ENCODE data around the gene IGSF22.

IGSF22 gene

DNA sequence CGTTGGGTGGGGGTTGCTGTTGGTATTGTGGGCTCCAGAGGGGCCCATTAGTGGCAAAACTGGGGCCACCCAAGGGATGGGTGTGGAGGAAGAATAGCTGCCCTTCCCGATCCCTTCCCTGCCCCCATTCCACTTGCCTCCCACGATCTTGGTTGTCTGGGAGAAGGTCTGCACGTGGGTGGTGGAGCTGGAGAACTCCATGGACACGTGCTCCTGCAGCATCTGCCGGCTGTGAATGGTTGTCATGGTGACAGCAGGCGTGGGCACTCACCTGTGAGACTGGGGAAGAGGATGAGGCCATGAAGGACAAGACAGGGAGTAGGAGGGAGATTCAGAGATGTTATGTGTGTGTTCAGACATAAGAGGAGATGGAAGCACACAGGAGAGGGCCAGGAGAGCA, 2.0 kb downstream of the IGSF22 start:
- TF ChIP-seq, protein P1, sequence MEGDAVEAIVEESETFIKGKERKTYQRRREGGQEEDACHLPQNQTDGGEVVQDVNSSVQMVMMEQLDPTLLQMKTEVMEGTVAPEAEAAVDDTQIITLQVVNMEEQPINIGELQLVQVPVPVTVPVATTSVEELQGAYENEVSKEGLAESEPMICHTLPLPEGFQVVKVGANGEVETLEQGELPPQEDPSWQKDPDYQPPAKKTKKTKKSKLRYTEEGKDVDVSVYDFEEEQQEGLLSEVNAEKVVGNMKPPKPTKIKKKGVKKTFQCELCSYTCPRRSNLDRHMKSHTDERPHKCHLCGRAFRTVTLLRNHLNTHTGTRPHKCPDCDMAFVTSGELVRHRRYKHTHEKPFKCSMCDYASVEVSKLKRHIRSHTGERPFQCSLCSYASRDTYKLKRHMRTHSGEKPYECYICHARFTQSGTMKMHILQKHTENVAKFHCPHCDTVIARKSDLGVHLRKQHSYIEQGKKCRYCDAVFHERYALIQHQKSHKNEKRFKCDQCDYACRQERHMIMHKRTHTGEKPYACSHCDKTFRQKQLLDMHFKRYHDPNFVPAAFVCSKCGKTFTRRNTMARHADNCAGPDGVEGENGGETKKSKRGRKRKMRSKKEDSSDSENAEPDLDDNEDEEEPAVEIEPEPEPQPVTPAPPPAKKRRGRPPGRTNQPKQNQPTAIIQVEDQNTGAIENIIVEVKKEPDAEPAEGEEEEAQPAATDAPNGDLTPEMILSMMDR (IDR thresholded peaks at IDR 0.05): no peak
- no peak overlapping the region for H3K4me2 ChIP-seq (ENCODE audit: low read length)
- no peaks in the 10 kb centered on the region for H3K9me3 ChIP-seq (ENCODE audit: control insufficient read depth, low read length)

DNA sequence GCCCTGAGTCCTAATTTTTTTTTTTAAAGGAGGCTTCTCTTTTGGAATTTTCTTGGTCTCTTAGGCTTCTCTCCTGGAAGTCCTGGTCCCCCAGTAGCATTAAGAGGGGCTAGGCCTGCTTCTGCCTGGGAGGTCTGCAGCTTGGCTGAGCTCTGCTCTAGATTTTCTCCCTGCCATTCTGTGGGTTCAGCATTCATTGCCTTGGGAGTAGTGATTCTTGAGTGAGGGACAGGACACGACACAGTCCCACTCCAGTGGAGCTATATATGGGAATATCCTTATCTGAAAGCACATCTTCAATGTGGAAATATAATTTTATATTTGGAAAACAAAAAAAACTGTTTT, 3.7 kb downstream of the IGSF22 start:
- Histone ChIP-seq H3K4me1 (peaks cover 2% of the 10 kb centered on the region), H2AFZ (peak overlapping the region; percentile 80), H3K4me2 (ENCODE audit: low read length) (peak overlapping the region; percentile 86), H3K27me3 (ENCODE audit: control insufficient read depth, insufficient read depth, low read length) (no peaks in the 10 kb centered on the region), H3K4me3 (ENCODE audit: low read depth, low read length) (no peak overlapping the region), H3K36me3 (ENCODE audit: control insufficient read depth, insufficient read depth, low read length) (no peaks in the 10 kb centered on the region), H3K9ac (no peak overlapping the region), H3K79me2 (no peaks in the 10 kb centered on the region), H3K27ac (peak overlapping the region; percentile 52), H3K9me3 (ENCODE audit: control insufficient read depth, low read length) (no peaks in the 10 kb centered on the region)
- TF ChIP-seq, protein P1 (IDR thresholded peaks at IDR 0.05): peak; percentile 4

More for the DNA sequence above, 2.0 kb downstream of the IGSF22 start:
- Histone ChIP-seq H3K9ac (no peak overlapping the region), H3K4me1 (peaks cover 2% of the 10 kb centered on the region), H2AFZ (no peak overlapping the region), H3K27me3 (ENCODE audit: control insufficient read depth, insufficient read depth, low read length) (no peaks in the 10 kb centered on the region), H3K79me2 (no peaks in the 10 kb centered on the region), H3K36me3 (ENCODE audit: control insufficient read depth, insufficient read depth, low read length) (no peaks in the 10 kb centered on the region), H3K27ac (no peak overlapping the region), H3K4me3 (ENCODE audit: low read depth, low read length) (no peak overlapping the region)

DNA sequence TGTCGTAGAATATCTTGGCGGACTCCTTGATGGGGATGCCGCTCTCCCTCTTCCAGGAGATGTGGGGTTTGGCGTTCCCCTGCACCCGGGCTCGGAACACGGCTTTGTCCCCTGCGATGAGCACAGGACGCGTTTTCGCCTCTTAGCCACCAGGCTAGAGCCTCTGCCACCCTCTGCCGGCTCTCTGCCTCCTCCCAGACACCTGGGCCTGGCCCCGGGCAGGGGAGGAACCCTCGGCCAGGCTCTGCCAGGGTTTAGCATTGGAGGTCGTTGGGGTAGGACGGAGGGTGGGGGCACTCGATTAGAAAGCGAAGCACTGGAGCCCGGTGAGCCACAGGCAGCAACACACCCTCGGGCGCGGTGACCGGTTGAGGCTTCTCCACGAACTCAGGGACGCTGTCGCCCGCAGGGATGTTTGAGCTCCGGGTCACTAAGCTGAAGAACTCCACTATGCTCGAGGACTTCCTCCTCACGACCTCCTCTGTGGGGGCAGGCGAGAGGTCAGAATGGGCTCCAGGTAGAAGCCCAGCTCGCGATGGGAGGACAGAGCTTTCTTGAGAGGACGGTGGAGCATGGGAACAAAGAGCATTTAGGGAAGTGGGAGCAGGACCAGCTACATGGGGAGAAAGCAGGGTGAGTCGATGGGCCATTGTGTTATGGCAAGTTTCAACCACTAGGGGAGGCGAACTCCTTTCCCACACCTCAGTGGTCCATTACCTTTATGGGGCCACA, 4.3 kb downstream of the IGSF22 start:
- H3K27ac ChIP-seq: peak overlapping the region; percentile 52
- H3K79me2 ChIP-seq: no peaks in the 10 kb centered on the region
- no peaks in the 10 kb centered on the region for H3K36me3 ChIP-seq (ENCODE audit: control insufficient read depth, insufficient read depth, low read length)
- peak overlapping the region; percentile 86 for H3K4me2 ChIP-seq (ENCODE audit: low read length)
- peak overlapping the region; percentile 80 for H2AFZ ChIP-seq
- H3K9ac ChIP-seq: no peak overlapping the region
- peaks cover 2% of the 10 kb centered on the region for H3K4me1 ChIP-seq
- TF ChIP-seq, protein P1 (IDR thresholded peaks at IDR 0.05): peak; percentile 37
- H3K9me3 ChIP-seq (ENCODE audit: control insufficient read depth, low read length): no peaks in the 10 kb centered on the region
- peak overlapping the region; percentile 63 for H3K4me3 ChIP-seq (ENCODE audit: low read depth, low read length)
- H3K27me3 ChIP-seq (ENCODE audit: control insufficient read depth, insufficient read depth, low read length): no peaks in the 10 kb centered on the region

DNA sequence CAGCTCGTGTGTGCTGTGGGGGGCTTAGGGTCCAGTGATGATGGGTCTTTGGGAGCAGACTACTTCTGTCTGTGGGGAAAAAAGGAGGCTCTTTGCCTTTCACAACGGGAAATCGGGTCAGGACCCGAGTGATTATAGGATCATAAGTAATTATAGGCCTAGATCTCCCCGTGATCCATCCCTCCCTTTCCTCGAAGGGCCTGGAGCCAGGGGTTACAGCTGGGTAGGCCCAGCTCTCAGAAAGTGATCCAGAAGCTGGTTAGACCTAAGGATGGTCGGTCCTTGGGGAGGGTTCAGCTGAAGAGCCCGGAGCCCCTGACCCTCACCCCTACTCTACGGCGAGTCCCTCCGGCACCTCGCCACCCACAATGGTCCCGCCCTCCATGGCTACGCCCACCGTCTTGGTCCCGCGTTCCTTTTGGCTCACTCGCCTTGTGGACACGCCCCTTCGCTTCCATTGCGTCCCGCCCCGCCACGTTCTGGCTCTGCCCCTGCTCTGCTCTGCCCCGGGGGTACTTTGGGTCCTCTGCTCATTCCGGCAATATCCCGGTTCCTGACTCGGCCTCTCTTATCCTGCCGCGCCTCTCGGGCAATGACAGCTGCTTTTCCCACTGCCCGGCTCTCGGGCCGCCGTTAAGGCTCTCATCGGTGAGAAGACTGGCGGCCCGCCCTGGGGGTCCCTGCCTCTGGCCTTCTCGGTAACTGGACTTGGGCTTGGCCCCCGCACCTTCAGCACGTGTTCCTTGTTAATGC, 5.0 kb downstream of the IGSF22 start:
- peak overlapping the region; percentile 80 for H2AFZ ChIP-seq
- no peaks in the 10 kb centered on the region for H3K79me2 ChIP-seq
- H3K4me3 ChIP-seq (ENCODE audit: low read depth, low read length): peak overlapping the region; percentile 63
- TF ChIP-seq, protein P1 (IDR thresholded peaks at IDR 0.05): no peak
- no peak overlapping the region for H3K9ac ChIP-seq
- no peaks in the 10 kb centered on the region for H3K36me3 ChIP-seq (ENCODE audit: control insufficient read depth, insufficient read depth, low read length)
- peaks cover 2% of the 10 kb centered on the region for H3K4me1 ChIP-seq
- peak overlapping the region; percentile 86 for H3K4me2 ChIP-seq (ENCODE audit: low read length)
- peak overlapping the region; percentile 52 for H3K27ac ChIP-seq
- H3K9me3 ChIP-seq (ENCODE audit: control insufficient read depth, low read length): no peaks in the 10 kb centered on the region
- H3K27me3 ChIP-seq (ENCODE audit: control insufficient read depth, insufficient read depth, low read length): no peaks in the 10 kb centered on the region

Measured in parathyroid adenoma (tissue), 2 donors.